SK-N-SH (cell line): ENCODE measurements around the gene EFTUD2. TPM values are rescaled to one million over a fixed set of nuclear protein-coding genes. Genes with fewer than 3 reads are reported as not detected.

Experiments
- CTCF ChIA-PET: fragments of 300-600, 350-600 bp; formaldehyde crosslinking; extraction: SDS; loops from one replicate; lab custom pipeline; 2021; lab: Yijun Ruan, JAX
- POLR2A ChIA-PET: fragments of 350-600 bp; sonication (Branson Sonifier 250); formaldehyde crosslinking; extraction: SDS; loops from one replicate; lab custom pipeline; 2020; ENCODE audit warnings: antibody characterized with exemption, inconsistent platforms; lab: Yijun Ruan, JAX
- DNase-seq: peaks from one replicate; pipeline ENCODE4 v3.0.0; 2012
- H2AFZ ChIP-seq: fragments of 200-600 bp; sonication (generic); 2 replicates; pipeline ENCODE4 v1.8.1; 2016; ENCODE audit warnings: antibody characterized with exemption, mild to moderate bottlenecking, low read depth
- H3F3A ChIP-seq: fragments of 200-600 bp; sonication (generic); replicated peaks from 2 replicates; pipeline ENCODE3; 2016; ENCODE audit warnings: antibody characterized with exemption, mild to moderate bottlenecking; ENCODE audit not compliant: insufficient read depth
- H3K27ac ChIP-seq, 2 experiments: fragments of 200-500 bp in 1 of 2; fragments of 200-600 bp in 1 of 2; sonication (Bioruptor generic) in 1 of 2; sonication (generic), shearing (Covaris generic) in 1 of 2; 2 replicates each; pipeline versions ENCODE4 v1.5.1 to v1.6.1; 2014 to 2016; ENCODE audit warnings: low read depth in 2 of 2, inconsistent platforms in 1 of 2, low read length in 1 of 2, mild to moderate bottlenecking in 1 of 2, mixed read lengths in 1 of 2
- H3K27me3 ChIP-seq: fragments of 200-600 bp; sonication (generic), shearing (Covaris generic); 2 replicates; pipeline ENCODE4 v1.6.1; 2016; ENCODE audit warnings: mixed run types; ENCODE audit not compliant: insufficient read depth
- H3K36me3 ChIP-seq, 2 experiments: fragments of 200-500 bp in 1 of 2; fragments of 200-600 bp in 1 of 2; sonication (Bioruptor generic) in 1 of 2; sonication (generic) in 1 of 2; replicated peaks in 1 of 2; 2 replicates each; pipeline versions ENCODE3 to v1.5.1; 2014 to 2016; ENCODE audit warnings: low read length in 1 of 2, mild to moderate bottlenecking in 1 of 2; ENCODE audit not compliant: insufficient read depth in 2 of 2, control insufficient read depth in 1 of 2
- H3K4me1 ChIP-seq, 2 experiments: fragments of 200-500 bp in 1 of 2; fragments of 200-600 bp in 1 of 2; sonication (Bioruptor generic) in 1 of 2; sonication (generic), shearing (Covaris generic) in 1 of 2; 2 replicates each; pipeline versions ENCODE4 v1.5.1 to v1.6.1; 2014 to 2016; ENCODE audit warnings: low read depth in 1 of 2, low read length in 1 of 2, mixed run types in 1 of 2; ENCODE audit not compliant: insufficient read depth in 2 of 2, control insufficient read depth in 1 of 2
- H3K4me2 ChIP-seq: fragments of 200-600 bp; sonication (generic), shearing (Covaris generic); 2 replicates; pipeline ENCODE4 v1.6.1; 2017; ENCODE audit warnings: mixed run types
- H3K4me3 ChIP-seq, 2 experiments: fragments of 200-500 bp in 1 of 2; fragments of 200-600 bp in 1 of 2; sonication (Bioruptor generic) in 1 of 2; sonication (generic), shearing (Covaris generic) in 1 of 2; 2 replicates each; pipeline versions ENCODE4 v1.5.1 to v1.8.1; 2014 to 2016; ENCODE audit warnings: low read depth in 2 of 2, inconsistent platforms in 1 of 2, low read length in 1 of 2, mild to moderate bottlenecking in 1 of 2, mixed read lengths in 1 of 2, moderate library complexity in 1 of 2
- H3K79me2 ChIP-seq: fragments of 200-600 bp; sonication (generic); 2 replicates; pipeline ENCODE4 v1.8.1; 2017; ENCODE audit warnings: mild to moderate bottlenecking; ENCODE audit not compliant: insufficient read depth
- H3K9ac ChIP-seq: fragments of 200-600 bp; sonication (generic); 2 replicates; pipeline ENCODE4 v1.6.1; 2017; ENCODE audit warnings: mixed run types
- H3K9me2 ChIP-seq: fragments of 200-600 bp; sonication (generic); 2 replicates; pipeline ENCODE4 v1.6.1; 2017; ENCODE audit warnings: mixed run types
- H3K9me3 ChIP-seq: fragments of 200-600 bp; sonication (generic); 2 replicates; pipeline ENCODE4 v1.6.1; 2017; ENCODE audit warnings: mixed run types, mild to moderate bottlenecking, moderate library complexity
- H4K20me1 ChIP-seq: fragments of 200-600 bp; sonication (generic); 2 replicates; pipeline ENCODE4 v1.6.1; 2017; ENCODE audit warnings: mild to moderate bottlenecking, mixed run types; ENCODE audit not compliant: insufficient read depth
- CHD2 ChIP-seq: fragments of 150-350 bp; IDR thresholded peaks from 2 replicates; pipeline ENCODE4 v1.6.1; 2018; ENCODE audit warnings: low read length; ENCODE audit not compliant: partially characterized antibody
- EP300 ChIP-seq, 2 experiments: IDR thresholded peaks; 2 replicates each; pipeline versions ENCODE4 v1.4.0 to v1.6.1; 2012; ENCODE audit warnings: borderline replicate concordance in 1 of 2, low read depth in 1 of 2, low read length in 1 of 2
- EZH2phosphoT487 ChIP-seq: fragments of 200-600 bp; sonication (generic); IDR thresholded peaks from 2 replicates; pipeline ENCODE4 v1.6.1; 2017; ENCODE audit warnings: low read depth, mixed run types, mild to moderate bottlenecking, antibody characterized with exemption, moderate library complexity, borderline replicate concordance
- FOSL2 ChIP-seq: IDR thresholded peaks from 2 replicates; pipeline ENCODE4 v1.4.0; 2012; ENCODE audit warnings: low read depth, mild to moderate bottlenecking, moderate library complexity, borderline replicate concordance
- FOXJ3 ChIP-seq: sonication (generic); formaldehyde crosslinking; IDR thresholded peaks from 2 replicates; pipeline ENCODE4 v1.5.1; 2020; ENCODE audit warnings: mild to moderate bottlenecking, missing genetic modification reagents
- FOXM1 ChIP-seq: IDR thresholded peaks from 2 replicates; pipeline ENCODE4 v1.4.0; 2012; ENCODE audit warnings: low read depth, mild to moderate bottlenecking
- GATA2 ChIP-seq: sonication (generic); formaldehyde crosslinking; IDR thresholded peaks from 2 replicates; pipeline ENCODE4 v1.5.0; 2020; ENCODE audit warnings: mild to moderate bottlenecking, missing genetic modification reagents
- MXI1 ChIP-seq: IDR thresholded peaks from 2 replicates; pipeline ENCODE4 v1.6.1; 2012; ENCODE audit warnings: mild to moderate bottlenecking, low read depth, low read length, improper control_type of control experiment
- NRF1 ChIP-seq: IDR thresholded peaks from 2 replicates; pipeline ENCODE4 v1.6.1; 2012; ENCODE audit warnings: low read depth, mild to moderate bottlenecking, low read length
- POLR2AphosphoS5 ChIP-seq: IDR thresholded peaks from 2 replicates; pipeline ENCODE4 v1.6.1; 2012; ENCODE audit warnings: low read depth, low read length
- RXRA ChIP-seq: IDR thresholded peaks from 2 replicates; pipeline ENCODE4 v1.4.0; 2012; ENCODE audit warnings: low read depth, mild to moderate bottlenecking, borderline replicate concordance
- SIN3A ChIP-seq: IDR thresholded peaks from 2 replicates; pipeline ENCODE4 v1.6.1; 2012; ENCODE audit warnings: low read depth, mild to moderate bottlenecking, low read length, moderate library complexity, borderline replicate concordance
- TAF1 ChIP-seq: IDR thresholded peaks from 2 replicates; pipeline ENCODE4 v1.6.1; 2012; ENCODE audit warnings: low read depth, mild to moderate bottlenecking, low read length, moderate library complexity, borderline replicate concordance
- TEAD4 ChIP-seq: IDR thresholded peaks from 2 replicates; pipeline ENCODE4 v1.4.0; 2012; ENCODE audit warnings: mild to moderate bottlenecking, borderline replicate concordance; ENCODE audit not compliant: insufficient read depth
- YY1 ChIP-seq: IDR thresholded peaks from 2 replicates; pipeline ENCODE4 v1.4.0; 2012; ENCODE audit warnings: low read depth, mild to moderate bottlenecking
- WGBS: methylation state at CpG from one replicate; pipeline ENCODE4 v1.1.6; 2017; ENCODE audit warnings: low lambda C conversion rate; 5-methylcytosine and 5-hydroxymethylcytosine counted together
- polyA plus RNA-seq, 3 experiments: library from polyadenylated mRNA; depleted of rRNA; stranded (reverse); fragments of >200 nt; gene quantifications; 2 replicates each; pipeline ENCODE4 v1.2.3, GENCODE V29; 2012
- TF ChIP-seq, protein P1 (sequence below): IDR thresholded peaks from 2 replicates; pipeline ENCODE4 v1.4.0; 2012; ENCODE audit warnings: low read depth
- TF ChIP-seq, protein P2 (sequence below): IDR thresholded peaks from 2 replicates; pipeline ENCODE4 v1.4.0; 2012; ENCODE audit warnings: low read depth, borderline replicate concordance
- TF ChIP-seq, protein P3 (sequence below): IDR thresholded peaks from 2 replicates; pipeline ENCODE4 v1.4.0; 2012; ENCODE audit warnings: low read depth, borderline replicate concordance

The EFTUD2 gene
- polyA plus RNA-seq, 1 of the 3 experiments (the other 2 are of a cell fraction) = 82.9 TPM

DNA sequence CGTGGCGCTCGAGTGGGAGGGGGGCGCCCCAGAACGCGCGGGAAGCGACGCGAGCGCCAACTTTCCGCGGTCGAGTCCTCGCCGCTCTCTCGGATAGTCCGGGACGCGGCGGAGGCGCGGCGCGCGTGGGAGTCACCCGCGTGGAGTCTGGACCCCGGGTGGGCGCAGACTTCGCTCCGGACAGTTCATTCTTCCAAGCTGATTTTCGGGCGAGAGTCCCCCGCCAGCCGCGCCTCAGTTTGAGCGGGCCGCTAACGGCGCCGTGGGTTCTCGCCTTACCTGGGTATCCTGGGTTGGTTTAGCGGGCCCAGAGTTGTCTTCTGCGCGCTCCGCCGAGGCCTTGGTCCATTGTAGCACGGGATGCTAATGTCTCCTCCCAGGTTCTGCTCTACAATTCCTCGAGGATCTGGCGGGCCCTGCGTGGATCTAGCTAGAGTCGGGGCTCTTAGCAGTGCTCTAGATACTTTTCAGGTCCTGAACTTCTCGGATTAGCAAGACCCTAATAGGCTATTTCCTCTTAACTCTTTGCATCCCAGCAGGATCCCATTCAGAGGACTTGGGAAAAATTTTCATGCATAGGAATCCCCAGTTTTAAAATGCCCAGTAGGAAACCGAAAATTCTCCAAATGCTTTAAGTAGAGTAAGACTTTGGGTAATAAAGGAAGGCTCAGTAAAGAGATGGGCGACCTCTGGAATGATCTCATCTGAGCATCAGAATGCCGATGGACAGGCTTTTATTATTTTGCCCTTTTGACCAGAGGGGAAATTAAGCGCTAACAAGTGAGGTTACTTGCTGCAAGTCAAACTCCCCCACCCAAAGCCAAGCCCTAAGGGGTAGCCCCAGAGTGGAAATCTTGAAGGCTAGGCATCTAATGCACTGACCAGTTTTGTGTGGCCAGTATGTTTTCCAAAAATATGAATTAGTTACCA is 68.6 kb downstream of the EFTUD2 start:
- 16% methylated on average over 23 of the region's 58 CpGs for WGBS
- ChIA-PET CTCF (interaction anchor here (0.5 to 13.4 kb wide), 5 partner anchors 9 to 54 kb away, joined by 3 to 109 read pairs (median 4); no protein-coding TSS in a partner anchor), POLR2A (no interaction called here)
- H3K27me3 ChIP-seq = no peaks in the 10 kb centered on the region
- H3K9me2 ChIP-seq = no peaks in the 10 kb centered on the region
- H3K79me2 ChIP-seq = peaks cover 42% of the 10 kb centered on the region
- H3K9ac ChIP-seq = peak overlapping the region; percentile 88; the same call in 1 of the 2 replicates
- peaks cover 2 to 4% of the 10 kb centered on the region in 2 experiments; a peak in 3 of 4 replicates for H3K4me1 ChIP-seq
- no peaks in the 10 kb centered on the region for H3K9me3 ChIP-seq
- H3F3A ChIP-seq = peaks cover 21% of the 10 kb centered on the region
- no peak for DNase-seq
- TF ChIP-seq, protein P1, sequence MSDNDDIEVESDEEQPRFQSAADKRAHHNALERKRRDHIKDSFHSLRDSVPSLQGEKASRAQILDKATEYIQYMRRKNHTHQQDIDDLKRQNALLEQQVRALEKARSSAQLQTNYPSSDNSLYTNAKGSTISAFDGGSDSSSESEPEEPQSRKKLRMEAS = peak; percentile 46; the same call in 1 of the 2 replicates
- TF ChIP-seq FOSL2 (no peak), MXI1 (peak; percentile 59; the same call in 1 of the 2 replicates), YY1 (no peak), CHD2 (no peak), TEAD4 (no peak), NRF1 (no peak)
- TF ChIP-seq, protein P2, sequence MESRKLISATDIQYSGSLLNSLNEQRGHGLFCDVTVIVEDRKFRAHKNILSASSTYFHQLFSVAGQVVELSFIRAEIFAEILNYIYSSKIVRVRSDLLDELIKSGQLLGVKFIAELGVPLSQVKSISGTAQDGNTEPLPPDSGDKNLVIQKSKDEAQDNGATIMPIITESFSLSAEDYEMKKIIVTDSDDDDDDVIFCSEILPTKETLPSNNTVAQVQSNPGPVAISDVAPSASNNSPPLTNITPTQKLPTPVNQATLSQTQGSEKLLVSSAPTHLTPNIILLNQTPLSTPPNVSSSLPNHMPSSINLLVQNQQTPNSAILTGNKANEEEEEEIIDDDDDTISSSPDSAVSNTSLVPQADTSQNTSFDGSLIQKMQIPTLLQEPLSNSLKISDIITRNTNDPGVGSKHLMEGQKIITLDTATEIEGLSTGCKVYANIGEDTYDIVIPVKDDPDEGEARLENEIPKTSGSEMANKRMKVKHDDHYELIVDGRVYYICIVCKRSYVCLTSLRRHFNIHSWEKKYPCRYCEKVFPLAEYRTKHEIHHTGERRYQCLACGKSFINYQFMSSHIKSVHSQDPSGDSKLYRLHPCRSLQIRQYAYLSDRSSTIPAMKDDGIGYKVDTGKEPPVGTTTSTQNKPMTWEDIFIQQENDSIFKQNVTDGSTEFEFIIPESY = no peak
- H2AFZ ChIP-seq = peak overlapping the region; percentile 97
- H3K4me2 ChIP-seq = peak overlapping the region; percentile 96
- H3K4me3 ChIP-seq = peak overlapping the region; percentile 66 to 73
- peaks cover 14% of the 10 kb centered on the region for H4K20me1 ChIP-seq
- peak overlapping the region; percentile 46 to 69 for H3K27ac ChIP-seq
- peaks cover 0 to 5% of the 10 kb centered on the region in 2 experiments for H3K36me3 ChIP-seq

DNA sequence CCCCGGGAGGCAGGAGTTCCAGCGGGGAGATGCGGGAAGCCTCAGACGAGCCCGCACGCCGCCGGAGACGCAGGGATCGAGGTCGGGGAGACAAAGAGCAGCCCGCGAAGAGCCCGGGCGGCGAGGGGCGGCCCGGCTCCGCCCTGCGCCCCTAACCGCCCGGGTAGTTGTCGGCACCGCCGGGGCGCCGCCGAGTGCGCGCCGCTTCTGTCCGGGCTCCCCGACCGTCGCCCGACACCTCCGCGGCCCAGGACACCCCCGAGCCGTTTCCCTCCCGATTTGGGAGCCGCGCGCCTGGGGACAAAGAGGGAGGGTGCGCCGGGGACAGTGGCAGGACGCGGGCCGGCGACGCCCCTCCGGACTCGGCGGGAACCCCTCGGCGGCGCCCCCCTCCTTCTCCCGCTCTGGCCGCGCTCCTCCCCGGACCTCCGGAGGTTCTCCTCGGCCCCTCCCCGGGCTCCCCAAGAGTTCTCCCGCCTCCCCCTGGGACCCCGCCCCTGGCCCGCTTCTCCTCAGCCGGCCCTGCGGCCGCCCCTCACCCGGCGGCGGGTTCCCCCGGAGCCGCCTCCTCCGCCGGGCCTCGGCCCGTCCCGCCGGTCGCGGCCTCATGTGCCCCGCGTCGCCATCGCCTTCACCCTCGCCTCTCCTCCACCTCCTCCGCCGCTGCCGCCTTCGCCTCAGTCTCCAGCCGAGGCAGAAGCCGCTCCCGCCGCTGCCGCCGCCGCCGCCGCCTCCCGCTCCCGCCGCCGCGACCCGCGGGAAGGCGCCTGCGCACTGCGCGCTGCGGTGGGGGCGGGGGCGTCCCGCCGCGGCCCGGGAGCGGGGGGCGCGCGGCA is 69.5 kb downstream of the EFTUD2 start, which contains the start of gene GJC1:
TSS of gene GJC1 (minus strand) at position 765 of the 836 bp plus-strand sequence. CDS start 24,470 bp downstream, outside the sequence.
- Histone ChIP-seq H3K4me1 (peaks cover 2 to 4% of the 10 kb centered on the region in 2 experiments; a peak in 3 of 4 replicates), H4K20me1 (peaks cover 14% of the 10 kb centered on the region), H3K36me3 (peaks cover 0 to 9% of the 10 kb centered on the region in 2 experiments), H3K4me2 (peak within 1 kb of the TSS; percentile 96), H3K9me3 (no peaks in the 10 kb centered on the region), H3K27ac (peak within 1 kb of the TSS; percentile 55 to 69), H3F3A (peaks cover 21% of the 10 kb centered on the region), H3K9ac (peak within 1 kb of the TSS; percentile 88), H3K9me2 (no peaks in the 10 kb centered on the region), H3K27me3 (no peaks in the 10 kb centered on the region), H2AFZ (peak within 1 kb of the TSS; percentile 97), H3K79me2 (peaks cover 51% of the 10 kb centered on the region), H3K4me3 (peak within 1 kb of the TSS; percentile 66 to 73)
- ChIA-PET CTCF (interaction anchor here (1.1 to 13.4 kb wide), 3 partner anchors 51 to 55 kb away, joined by 3 to 109 read pairs (median 14); no protein-coding TSS in a partner anchor), POLR2A (no interaction called here)
- DNase-seq = peak; percentile 91
- WGBS = 0% methylated on average over 38 of the region's 123 CpGs
- TF ChIP-seq MXI1 (0 out of 2 replicates have a peak, but pooled peaks have one; percentile 31), NRF1 (peak; percentile 50; the same call in 1 of the 2 replicates), RXRA (no peak), FOXJ3 (CRISPR knock-in tag) (no peak), POLR2AphosphoS5 (0 out of 2 replicates have a peak, but pooled peaks have one; percentile 2), FOXM1 (no peak), SIN3A (peak; percentile 0; the same call in 1 of the 2 replicates), GATA2 (CRISPR knock-in tag) (no peak), EZH2phosphoT487 (no peak), EP300 (IDR thresholded peaks at IDR 0.05; ENCODE audit: borderline replicate concordance in 1 of 2, low read depth in 1 of 2, low read length in 1 of 2) (no peak), YY1 (no peak), FOSL2 (no peak), TAF1 (peak; percentile 5; the same call in 1 of the 2 replicates)
- TF ChIP-seq, protein P3, sequence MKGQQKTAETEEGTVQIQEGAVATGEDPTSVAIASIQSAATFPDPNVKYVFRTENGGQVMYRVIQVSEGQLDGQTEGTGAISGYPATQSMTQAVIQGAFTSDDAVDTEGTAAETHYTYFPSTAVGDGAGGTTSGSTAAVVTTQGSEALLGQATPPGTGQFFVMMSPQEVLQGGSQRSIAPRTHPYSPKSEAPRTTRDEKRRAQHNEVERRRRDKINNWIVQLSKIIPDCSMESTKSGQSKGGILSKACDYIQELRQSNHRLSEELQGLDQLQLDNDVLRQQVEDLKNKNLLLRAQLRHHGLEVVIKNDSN = no peak
